ENCODE results near the gene ZNF622.

GRCh38 chr5:16455668-16456067 lies 9.9 kb downstream of the ZNF622 start:
- TF ChIP-seq YY1 (IDR thresholded peaks at IDR 0.05; ENCODE audit: insufficient read depth, insufficient read length) (no peak), ZNF274 (IDR thresholded peaks at IDR 0.05; ENCODE audit: low read depth, low read length) (no peak)

Measured in NT2/D1 (cell line).